A549 treated with AZD9567 at 1 μM for 4 hours (cell line): ENCODE measurements around the gene GAS2L3. TPM values are rescaled to one million over a fixed set of nuclear protein-coding genes. Genes with fewer than 3 reads are reported as not detected.

Experiments used
- total RNA-seq: library from RNA; stranded (reverse); fragments of 200-300 nt; extraction: Qiagen RNA extraction; gene quantifications from 5 replicates; pipeline ENCODE4 v1.2.3, GENCODE V29; 2022; ENCODE audit not compliant: insufficient read depth

GAS2L3 gene
- total RNA-seq: 7.3 to 9.2 TPM (median 8.6 TPM) in 5 replicates

GRCh38 chr12:100573292-100574186, at the start of gene GAS2L3:
Gene GAS2L3 (plus strand): TSS chr12:100573684. CDS start chr12:100594905, 21,221 bp downstream.

Other genes starting within 250 kb of the GAS2L3 start
- not detected in 5 replicates for gene SLC17A8, start 216.6 kb upstream of the GAS2L3 start, total RNA-seq
- gene NR1H4, start 99.8 kb upstream of the GAS2L3 start, total RNA-seq: 0.07 to 0.12 TPM in 2 of 5 replicates, not detected in the others
- 0.12 to 0.13 TPM (median 0.13 TPM) in 3 of 5 replicates, not detected in the others for gene ANO4, start 221.1 kb downstream of the GAS2L3 start, total RNA-seq